ENCODE data around the gene ESR1.

GRCh38 chr6:152096863-152097496, 289.5 kb downstream of the ESR1 start:
- no peak for TF ChIP-seq RARB (CRISPR knock-in tag; IDR thresholded peaks at IDR 0.05)
- no peak for TF ChIP-seq TCF4 (CRISPR knock-in tag; IDR thresholded peaks at IDR 0.05; ENCODE audit: borderline replicate concordance)
- no peak for TF ChIP-seq CREB5 (CRISPR knock-in tag; IDR thresholded peaks at IDR 0.05; ENCODE audit: low read depth)
- no peak for TF ChIP-seq ZFP30 (CRISPR knock-in tag; IDR thresholded peaks at IDR 0.05)
- TF ChIP-seq PPARA (CRISPR knock-in tag; IDR thresholded peaks at IDR 0.05; ENCODE audit: borderline replicate concordance) = no peak
- no peak for TF ChIP-seq PATZ1 (CRISPR knock-in tag; IDR thresholded peaks at IDR 0.05; ENCODE audit: borderline replicate concordance)
- no peak for TF ChIP-seq SNAI2 (CRISPR knock-in tag; IDR thresholded peaks at IDR 0.05)
- TF ChIP-seq POU6F1 (CRISPR knock-in tag; IDR thresholded peaks at IDR 0.05; ENCODE audit: borderline replicate concordance, low read depth) = no peak
- TF ChIP-seq TSHZ2 (CRISPR knock-in tag; IDR thresholded peaks at IDR 0.05) = no peak
